ENCODE data around the gene HDGFL2. TPM values are rescaled to one million over a fixed set of nuclear protein-coding genes. Genes with fewer than 3 reads are reported as not detected.

Gene HDGFL2
- total RNA-seq, 1 donor from 2014 or later = 19.2 TPM

DNA sequence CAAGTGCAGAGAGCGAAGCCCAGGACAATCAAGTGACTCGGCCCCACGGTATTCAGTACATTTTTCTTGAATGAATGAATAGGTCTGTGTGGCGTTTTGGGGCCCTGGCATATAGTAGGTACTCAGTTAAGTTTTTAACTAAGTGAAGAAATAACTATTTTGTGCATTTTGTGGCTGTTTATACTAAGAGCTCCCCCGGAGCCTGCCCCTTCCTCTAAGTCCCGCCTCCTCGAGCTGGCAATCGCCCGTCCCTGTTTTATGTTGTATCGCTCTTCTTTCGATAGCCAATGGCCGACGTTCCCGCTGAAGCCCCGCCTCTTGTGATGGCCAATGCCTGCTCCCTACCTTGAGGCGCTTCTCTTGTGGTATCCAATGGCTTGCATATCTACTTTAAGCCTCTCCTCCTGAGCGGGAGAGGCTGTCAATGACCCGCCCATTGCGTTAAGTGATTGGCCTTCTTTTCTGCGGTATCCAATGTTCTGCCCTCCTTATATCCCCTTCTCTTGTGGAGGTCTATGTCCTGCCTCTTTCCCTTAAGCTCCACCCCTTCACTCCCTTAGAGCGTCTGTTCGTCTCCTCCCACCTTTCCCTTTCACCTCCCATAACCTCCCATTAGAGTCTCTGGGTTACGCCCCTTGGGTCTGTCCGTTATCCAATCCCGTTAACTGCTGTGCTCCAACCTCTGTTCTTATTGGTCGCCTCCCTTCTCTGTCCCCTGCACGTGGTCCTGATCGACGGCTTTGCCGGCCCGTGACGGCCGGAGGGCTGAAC, 509 bp upstream of the HDGFL2 start:
- ATAC-seq = peak; percentile 97

DNA sequence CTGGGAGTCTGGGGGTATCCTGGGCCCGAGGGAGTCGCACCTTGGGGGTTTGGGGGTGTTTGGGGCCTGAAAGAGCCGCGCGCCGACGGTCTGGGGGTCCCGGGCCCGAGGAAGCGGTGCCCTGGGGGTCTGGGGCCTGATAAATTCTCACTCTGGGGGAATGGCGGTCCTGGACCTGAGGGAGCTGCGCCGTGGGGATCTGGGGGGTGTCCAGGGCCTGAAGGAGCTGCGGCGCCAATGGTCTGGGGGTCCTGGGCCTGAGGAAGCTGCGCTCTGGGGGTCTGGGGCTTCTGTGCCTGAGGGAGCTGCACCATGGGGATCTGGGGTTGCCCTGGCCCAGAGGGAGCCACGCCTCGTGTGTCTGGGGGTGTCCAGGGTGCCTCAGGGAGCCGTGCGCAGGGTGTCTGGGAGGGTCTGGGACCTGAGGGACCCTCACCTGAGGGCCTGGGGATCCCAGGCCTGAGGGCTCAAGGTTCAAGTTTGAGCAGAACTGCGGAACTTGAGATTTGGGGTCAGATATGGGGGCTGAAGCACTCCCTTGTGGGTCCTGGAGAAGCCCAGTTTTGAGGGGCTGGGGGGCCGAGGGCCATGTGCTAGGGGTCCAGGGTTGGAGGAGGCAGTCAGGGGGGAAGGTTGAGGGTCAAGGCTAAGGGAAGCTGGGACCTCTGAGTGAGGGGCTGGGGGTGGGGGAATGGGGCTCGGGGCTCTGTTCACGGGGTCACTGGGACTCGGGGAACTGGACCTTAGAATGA, 1.1 kb downstream of the HDGFL2 start:
- no peak for ATAC-seq

DNA sequence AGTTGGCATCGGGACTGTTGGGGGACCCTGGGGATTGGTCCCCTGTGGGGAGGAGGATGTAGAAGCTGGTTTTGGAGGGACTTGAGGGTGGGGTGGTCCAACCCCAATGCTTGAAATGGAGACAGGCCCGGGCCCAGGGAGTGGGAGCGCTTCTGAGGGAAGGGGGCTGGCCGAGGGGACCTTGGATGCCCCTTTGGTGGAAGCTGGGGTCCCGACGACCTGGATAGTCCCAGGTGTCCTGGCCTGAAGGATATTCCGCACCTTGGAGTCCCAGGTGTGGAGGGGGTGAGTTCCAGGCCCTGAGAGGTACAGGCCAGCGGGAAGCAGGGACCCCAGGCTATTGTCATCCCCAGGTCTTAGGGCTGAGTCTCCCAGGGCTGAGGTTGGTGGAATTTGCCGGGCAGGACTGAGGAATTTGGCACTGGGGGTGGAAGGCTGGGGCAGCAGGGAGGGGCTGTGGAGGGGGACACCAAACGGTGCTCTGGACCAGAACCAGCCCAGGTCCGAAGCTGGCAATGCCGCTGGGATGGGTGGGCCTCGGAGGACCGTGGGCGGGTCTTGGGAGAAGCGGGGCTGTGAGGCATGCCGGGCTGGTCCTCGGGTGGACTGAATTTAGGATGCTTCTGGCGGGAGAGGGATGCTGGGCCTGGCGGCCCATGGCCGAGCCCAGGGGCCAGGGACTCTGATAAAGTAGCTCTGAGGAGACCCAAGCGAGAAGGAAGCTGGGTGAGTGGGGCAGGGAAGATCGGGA, 1.8 kb downstream of the HDGFL2 start:
- ATAC-seq = no peak

DNA sequence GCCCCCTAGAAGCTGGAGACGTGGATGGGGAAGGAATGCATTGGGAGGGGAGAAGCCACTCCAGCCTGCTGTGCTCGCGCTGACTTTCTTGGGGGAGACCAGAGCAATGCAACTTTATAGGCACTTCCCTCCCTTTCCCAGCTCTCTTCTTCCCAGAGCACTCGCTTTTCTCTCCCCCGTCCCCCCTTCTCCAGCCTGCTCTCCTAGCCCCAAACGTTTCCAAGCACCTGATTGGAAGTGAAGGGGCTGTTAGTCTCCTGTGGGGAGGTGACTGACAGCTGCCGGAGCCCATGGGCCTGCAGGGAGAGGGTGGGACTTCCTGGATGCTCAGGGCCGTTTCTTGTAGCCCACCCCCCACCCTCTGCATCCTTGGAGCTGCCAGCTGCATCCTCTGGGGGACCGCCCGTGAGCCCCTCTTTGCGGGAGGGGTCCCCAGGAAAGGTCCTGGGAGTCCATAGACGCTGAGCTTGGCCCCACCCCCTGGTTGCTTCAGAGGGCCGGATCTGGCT, 2.5 kb downstream of the HDGFL2 start:
- no peak for ATAC-seq

DNA sequence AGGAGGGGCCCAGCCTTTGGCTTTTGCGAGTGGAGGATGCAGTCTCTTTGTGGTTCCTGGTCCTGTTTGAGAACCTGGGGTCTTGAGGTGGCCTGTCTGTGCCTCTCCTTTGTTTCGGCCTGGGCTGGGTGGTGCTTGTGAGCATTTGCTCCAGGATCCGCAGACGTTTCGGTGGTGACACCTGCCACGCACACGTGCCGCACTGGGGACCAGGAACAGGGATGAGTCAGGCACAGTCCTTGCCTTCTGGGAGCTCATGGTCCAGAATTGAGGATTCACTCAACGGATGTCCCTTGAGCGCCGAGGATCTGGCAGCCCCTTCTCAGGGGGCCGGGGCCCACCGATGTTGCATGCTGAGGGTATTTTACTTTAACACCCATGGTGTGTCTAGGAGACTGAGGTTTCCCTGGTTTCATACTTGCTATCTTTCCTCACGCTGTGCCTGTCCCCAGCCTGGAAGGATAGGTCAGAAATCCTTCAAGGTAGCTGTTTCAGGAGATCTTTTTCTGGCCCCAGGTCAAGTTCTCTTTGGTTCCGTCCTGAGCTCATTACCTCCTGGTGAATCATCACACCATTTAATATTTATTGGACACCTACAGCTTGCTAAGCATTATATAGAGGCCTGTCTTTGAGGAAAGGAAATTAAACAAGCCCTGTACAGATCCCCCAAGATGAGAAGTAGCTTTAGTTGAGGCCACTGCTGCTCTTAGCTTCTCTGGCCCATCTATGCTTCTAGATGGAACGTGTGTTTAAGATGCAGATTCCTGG, 5.1 kb downstream of the HDGFL2 start:
- no peak for ATAC-seq

DNA sequence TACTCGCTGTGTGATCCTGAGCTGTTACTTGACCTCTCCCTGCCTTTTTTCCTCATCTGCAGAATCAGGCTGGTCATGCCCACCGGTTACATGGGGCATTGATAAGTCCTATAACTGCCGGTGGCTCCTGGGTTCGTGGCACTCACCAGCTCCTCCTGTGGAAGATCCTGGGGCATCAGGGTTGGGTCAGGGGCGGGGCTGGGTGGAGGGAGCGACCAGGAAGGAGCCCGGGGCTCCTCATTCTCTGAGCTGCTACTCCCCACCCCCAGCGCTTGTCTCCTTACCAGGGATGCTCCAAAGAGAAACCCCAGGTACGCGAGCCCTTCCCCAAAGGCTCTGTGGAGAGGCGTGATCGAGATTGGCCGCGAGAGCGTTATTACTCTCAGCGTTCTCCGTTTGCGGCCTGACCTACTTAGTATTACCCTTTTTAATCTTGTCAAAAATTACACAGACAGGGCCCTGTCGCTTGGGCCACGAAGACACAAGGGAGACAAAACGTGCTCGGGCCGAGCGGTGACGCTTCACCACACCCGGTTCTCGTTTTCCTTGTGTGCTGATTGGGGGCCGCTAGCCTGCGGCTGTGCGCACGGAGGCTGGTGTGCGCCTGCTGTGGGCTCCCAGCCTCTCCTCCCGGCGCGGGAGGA, 10.7 kb downstream of the HDGFL2 start:
- ATAC-seq = peak; percentile 13

DNA sequence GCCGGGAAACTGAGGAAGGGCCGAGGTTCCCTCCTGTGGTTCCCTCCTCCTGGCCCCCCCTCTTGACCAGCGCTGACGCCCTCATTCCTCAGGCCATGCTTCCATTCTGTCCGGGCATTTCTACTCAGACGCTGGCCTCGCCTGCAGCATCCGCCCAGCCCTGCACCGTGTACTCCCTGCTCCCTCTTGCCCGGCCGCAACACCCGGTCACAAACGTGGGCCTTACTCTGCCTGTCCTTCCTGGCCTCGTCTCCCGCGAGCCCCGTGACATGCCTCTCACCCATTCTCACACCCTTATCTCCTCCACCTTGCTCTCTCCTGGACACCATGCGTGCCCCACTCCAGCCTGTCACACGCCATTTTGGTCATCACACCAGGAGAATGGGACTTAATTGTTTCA, 11.3 kb downstream of the HDGFL2 start:
- peak; percentile 10 for ATAC-seq

DNA sequence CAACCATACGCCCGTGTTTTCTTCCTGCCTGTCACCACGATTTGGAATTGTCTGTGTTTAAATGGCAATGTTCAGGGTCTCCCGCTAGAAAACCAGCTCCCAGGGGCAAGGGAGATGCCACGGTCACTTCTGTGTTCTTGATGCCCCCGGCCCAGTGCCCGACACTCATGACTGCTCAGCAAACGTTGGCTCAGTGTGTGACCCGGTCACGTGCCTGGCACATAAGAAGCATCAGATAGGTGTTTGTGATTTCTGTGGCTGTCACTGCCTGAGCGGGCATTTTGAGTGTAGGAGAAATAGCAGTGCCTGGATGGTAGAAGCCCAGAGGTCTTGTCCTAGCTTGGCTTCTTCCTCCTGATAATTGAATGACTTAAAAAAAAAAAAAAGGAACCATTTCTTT, 15.5 kb downstream of the HDGFL2 start:
- no peak for ATAC-seq

DNA sequence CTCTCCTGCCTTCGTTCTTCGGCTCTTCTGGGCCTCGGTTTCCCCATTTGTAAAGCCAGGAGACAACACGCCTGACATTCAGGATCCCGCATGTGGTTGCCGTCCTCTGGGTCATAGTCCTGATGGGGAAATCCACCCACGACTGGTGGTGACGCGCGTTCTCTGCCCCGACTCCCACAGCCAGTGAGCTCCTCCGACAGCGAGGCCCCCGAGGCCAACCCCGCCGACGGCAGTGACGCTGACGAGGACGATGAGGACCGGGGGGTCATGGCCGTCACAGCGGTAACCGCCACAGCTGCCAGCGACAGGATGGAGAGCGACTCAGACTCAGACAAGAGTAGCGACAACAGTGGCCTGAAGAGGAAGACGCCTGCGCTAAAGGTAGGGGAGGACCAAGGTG, 16.4 kb downstream of the HDGFL2 start:
- no peak for ATAC-seq

DNA sequence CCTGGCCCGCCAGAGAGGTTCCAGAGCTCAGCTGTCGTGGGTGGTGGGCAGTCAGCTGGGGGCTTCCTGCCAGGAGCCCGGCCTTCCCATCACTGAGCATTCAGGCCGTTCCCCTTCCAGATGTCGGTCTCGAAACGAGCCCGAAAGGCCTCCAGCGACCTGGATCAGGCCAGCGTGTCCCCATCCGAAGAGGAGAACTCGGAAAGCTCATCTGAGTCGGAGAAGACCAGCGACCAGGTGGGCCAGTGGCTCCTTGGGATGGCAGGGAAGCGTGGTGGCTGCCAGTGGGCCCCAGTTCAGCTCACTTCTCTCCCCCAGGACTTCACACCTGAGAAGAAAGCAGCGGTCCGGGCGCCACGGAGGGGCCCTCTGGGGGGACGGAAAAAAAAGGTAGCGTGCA, 19.3 kb downstream of the HDGFL2 start:
- ATAC-seq = no peak

DNA sequence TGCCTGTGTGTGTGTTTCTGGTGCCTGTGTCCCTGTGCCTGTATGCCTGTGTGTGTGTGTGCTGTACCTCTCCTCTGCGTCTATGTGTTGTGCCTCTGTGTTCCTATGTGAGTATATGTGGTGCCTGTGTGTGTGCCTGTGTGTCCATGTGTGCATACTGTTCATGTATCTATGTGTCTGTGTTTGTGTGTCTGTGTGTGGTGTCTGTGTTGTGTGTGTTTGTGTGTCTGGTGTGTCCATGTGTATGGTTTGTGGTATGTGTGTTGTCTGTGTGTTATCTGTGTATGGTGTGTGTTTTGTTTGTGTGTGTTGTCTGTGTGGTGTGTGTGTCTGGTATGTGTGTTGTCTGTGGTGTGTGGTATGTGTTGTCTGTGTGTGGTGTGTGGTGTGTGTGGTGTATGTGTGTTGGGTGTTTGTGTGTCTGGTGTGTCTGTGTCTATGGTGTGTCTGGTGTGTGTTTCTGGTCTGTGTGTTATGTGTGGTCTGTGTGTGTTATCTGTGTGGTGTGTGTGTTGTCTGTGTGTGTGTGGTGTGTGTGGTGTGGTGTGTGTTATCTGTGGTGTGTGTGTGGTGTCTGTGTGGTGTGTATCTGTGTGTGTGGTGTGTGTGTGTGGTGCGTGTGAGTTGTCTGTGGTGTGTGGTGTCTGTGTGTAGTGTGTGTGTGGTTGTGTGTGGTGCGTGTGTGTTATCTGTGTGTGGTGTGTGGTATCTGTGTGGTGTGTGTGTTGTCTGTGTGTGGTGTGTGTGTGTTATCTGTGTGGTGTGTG, 20.4 kb downstream of the HDGFL2 start:
- no peak for ATAC-seq

DNA sequence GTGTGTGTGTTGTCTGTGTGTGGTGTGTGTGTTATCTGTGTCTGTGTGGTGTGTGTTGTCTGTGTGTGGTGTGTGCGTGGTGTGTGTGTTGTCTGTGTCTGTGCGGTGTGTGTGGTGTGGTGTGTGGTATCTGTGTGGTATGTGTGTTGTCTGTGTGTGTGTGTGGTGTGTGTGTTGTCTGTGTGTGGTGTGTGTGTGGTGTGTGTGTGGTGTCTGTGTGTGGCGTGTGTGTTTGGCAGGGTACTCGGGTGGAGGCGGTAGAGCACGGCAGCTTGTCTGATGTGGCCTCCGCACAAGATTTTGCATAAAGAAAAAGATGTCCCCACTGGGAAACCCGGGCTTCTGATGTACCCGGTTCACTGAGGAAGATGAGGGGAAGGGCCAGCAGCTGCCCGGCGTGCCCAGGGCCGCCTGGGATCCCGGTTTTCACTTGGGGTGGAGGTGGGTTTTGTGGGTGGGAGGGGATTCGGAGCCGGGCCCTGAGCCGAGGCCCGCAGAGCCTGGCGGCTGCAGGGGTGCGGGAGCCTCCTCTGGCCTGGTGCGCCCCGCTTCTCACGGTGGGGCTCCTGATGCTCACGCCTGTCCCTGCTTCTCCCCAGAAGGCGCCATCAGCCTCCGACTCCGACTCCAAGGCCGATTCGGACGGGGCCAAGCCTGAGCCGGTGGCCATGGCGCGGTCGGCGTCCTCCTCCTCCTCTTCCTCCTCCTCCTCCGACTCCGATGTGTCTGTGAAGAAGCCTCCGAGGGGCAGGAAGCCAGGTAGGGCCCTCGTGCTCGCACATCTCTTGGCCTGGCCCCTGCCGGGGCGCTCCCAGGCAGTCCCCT, 21.2 kb downstream of the HDGFL2 start:
- no peak for ATAC-seq

DNA sequence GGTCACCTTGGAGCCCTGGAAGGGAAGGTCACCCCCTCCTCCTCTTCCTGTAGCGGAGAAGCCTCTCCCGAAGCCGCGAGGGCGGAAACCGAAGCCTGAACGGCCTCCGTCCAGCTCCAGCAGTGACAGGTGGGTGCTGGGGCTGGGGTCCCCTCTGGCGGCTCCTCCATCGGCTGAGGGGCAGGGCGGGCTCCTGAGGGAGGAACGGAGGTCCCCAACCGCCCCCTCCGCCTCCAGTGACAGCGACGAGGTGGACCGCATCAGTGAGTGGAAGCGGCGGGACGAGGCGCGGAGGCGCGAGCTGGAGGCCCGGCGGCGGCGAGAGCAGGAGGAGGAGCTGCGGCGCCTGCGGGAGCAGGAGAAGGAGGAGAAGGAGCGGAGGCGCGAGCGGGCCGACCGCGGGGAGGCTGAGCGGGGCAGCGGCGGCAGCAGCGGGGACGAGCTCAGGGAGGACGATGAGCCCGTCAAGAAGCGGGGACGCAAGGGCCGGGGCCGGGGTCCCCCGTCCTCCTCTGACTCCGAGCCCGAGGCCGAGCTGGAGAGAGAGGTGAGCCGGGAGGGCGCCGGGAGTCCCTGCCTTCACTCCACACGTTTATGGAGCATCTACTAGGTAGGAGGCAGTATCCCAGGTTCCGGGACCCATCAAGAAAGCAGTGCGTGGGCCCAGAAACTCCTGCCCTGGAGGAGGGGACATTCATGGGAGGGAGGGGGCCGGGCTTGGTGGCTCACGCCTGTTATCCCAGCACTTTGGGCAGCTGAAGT, 22.0 kb downstream of the HDGFL2 start:
- no peak for ATAC-seq

DNA sequence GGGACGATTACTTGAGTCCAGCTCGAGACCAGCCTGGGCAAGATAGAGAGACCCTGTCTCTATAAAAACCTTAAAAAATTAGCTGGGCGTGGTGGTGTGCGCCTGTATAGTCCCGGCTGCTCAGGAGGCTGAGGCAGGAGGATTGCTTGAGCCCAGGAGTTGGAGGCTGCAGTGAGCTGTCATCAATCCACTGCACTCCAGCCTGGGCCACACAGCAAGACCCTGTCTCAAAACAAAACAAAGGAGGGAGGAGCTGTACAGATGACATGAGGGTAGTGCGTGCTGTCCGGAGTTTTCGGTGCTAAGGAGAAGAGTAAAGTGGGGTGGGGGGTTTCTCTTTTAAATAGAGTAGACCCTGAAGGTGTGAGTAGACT, 22.6 kb downstream of the HDGFL2 start:
- ATAC-seq = no peak

DNA sequence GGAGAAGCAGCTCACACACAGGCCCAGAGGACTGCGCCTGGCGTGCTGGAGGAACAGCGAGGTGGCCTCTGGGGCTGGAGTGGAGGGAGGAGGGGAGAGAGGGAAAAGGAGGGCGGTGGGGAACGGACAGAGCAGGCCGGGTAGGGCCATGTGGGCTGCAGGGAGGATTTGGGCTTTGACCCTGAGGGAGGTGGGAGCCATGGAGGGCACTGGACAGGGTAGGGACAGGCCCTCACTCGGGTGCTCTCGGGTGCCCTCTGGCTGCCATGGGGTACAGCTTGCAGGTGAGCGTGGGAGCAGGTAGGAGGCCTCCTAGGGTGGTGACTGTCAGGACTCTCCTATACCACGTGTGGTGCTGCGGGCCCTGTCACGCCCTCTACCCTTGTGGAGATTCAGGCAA, 23.4 kb downstream of the HDGFL2 start:
- ATAC-seq = peak; percentile 88

DNA sequence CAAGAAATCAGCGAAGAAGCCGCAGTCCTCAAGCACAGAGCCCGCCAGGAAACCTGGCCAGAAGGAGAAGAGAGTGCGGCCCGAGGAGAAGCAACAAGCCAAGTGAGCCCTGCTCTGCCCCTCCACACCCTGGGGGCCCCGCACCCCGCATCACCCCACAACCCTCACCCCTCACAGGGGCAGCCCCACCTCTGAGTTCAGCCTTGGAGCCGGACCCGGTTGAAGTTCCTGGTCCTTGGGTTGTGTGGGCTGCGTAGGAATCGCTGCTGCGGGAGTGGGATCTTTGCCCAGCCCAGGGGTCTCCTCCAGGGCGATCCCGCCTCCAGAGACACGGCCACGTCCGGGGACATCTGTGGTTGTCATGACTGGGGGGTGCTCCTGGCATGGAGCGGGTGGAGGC, 24.2 kb downstream of the HDGFL2 start:
- ATAC-seq = no peak

DNA sequence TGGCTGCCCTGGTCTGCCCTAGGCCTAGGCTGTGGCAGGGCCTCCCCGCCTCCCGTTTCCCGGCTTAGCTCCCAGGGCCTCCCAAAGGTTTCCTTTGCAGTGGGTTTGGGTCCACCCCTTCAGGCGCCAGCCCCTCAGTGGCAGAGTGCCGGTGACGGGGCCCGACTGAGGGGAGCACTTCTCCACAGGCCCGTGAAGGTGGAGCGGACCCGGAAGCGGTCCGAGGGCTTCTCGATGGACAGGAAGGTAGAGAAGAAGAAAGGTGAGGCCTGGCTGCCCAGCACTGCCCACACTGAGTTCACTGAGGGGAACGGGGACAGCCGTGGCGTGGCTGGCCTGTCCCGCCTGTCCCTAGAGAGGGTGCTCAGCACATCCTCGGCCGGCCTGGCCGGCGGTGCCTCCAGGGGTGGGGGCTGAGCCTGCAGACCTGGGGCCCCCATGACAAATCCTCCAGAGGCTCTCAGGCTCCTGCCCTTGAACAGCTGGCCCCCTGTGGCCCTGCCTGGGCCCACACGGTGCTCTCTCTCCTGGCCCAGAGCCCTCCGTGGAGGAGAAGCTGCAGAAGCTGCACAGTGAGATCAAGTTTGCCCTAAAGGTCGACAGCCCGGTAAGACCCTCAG, 25.8 kb downstream of the HDGFL2 start:
- ATAC-seq = no peak

DNA sequence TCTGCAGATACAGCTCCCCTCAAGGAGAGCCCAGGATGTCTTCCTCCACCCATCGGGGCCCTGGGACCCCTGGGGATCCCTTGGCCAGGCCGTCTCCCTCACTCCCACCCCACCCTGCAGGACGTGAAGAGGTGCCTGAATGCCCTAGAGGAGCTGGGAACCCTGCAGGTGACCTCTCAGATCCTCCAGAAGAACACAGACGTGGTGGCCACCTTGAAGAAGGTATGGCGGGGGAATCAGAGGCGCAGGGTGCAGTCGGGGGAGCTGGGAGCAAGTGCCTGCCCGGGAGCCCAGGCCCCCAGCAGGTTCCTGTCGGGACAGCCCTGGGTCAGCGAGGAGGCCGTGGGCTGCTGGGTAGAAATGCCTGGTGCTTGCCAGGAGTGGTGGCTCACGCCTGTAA, 26.6 kb downstream of the HDGFL2 start:
- no peak for ATAC-seq

DNA sequence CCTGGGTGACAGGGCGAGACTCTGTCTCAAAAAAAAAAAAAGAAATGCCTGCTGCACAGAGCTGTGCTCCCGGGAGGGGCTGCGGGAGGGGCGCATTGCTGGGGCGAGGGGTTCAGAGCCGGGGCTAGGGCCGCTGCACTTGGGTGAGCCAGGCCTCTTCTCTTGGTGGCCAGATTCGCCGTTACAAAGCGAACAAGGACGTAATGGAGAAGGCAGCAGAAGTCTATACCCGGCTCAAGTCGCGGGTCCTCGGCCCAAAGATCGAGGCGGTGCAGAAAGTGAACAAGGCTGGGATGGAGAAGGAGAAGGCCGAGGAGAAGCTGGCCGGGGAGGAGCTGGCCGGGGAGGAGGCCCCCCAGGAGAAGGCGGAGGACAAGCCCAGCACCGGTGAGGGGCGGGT, 27.2 kb downstream of the HDGFL2 start:
- no peak for ATAC-seq

Data from esophagus mucosa (tissue), 1 donor.